Neural cell (in vitro differentiated cells): ENCODE measurements around the gene SLC6A4. TPM values are rescaled to one million over a fixed set of nuclear protein-coding genes. Genes with fewer than 3 reads are reported as not detected.

Source experiments
- H2AFZ ChIP-seq: fragments of 200-600, 300-800 bp; sonication (generic), shearing (Covaris generic); 2 replicates; pipeline ENCODE4 v1.6.0; 2014; ENCODE audit warnings: low read depth, mild to moderate bottlenecking, antibody characterized with exemption, low read length, moderate library complexity
- H3F3A ChIP-seq: fragments of 200-600 bp; shearing (Covaris generic); 2 replicates; pipeline ENCODE4 v1.6.1; 2016; ENCODE audit warnings: mild to moderate bottlenecking, moderate library complexity, mixed read lengths, antibody characterized with exemption, low read length; ENCODE audit not compliant: insufficient read depth, poor library complexity, severe bottlenecking
- H3K27ac ChIP-seq: fragments of 200-600, 300-800 bp; sonication (generic), shearing (Covaris generic); 2 replicates; pipeline ENCODE4 v1.5.1; 2014; ENCODE audit warnings: mild to moderate bottlenecking, low read length, moderate library complexity
- H3K27me3 ChIP-seq: fragments of 300-800, 200-600 bp; sonication (generic), shearing (Covaris generic); 2 replicates; pipeline ENCODE4 v1.6.0; 2014; ENCODE audit warnings: mild to moderate bottlenecking, low read depth, low read length, moderate library complexity; ENCODE audit not compliant: insufficient read depth
- H3K36me3 ChIP-seq: fragments of 300-800, 200-600 bp; sonication (generic), shearing (Covaris generic); 2 replicates; pipeline ENCODE4 v1.5.1; 2014; ENCODE audit warnings: mild to moderate bottlenecking, antibody characterized with exemption, low read length, moderate library complexity; ENCODE audit not compliant: insufficient read depth
- H3K4me2 ChIP-seq: fragments of 300-800, 200-600 bp; sonication (generic), shearing (Covaris generic); 2 replicates; pipeline ENCODE4 v1.6.0; 2014; ENCODE audit warnings: mild to moderate bottlenecking, low read length
- H3K4me3 ChIP-seq: fragments of 300-800, 200-600 bp; sonication (generic), shearing (Covaris generic); 2 replicates; pipeline ENCODE4 v1.5.1; 2014; ENCODE audit warnings: mild to moderate bottlenecking, low read length, moderate library complexity
- H3K79me2 ChIP-seq: fragments of 200-600 bp; shearing (Covaris generic); replicated peaks from 2 replicates; pipeline ENCODE4 v1.6.0; 2014; ENCODE audit warnings: mild to moderate bottlenecking, low read length, moderate library complexity; ENCODE audit not compliant: insufficient read depth
- H3K9ac ChIP-seq: fragments of 300-800, 200-600 bp; sonication (generic), shearing (Covaris generic); 2 replicates; pipeline ENCODE4 v1.6.1; 2016; ENCODE audit warnings: mild to moderate bottlenecking, low read length, mixed read lengths
- H3K9me2 ChIP-seq: fragments of 200-600 bp; shearing (Covaris generic); 2 replicates; pipeline ENCODE4 v1.6.1; 2016; ENCODE audit warnings: mild to moderate bottlenecking, low read length, mixed read lengths; ENCODE audit not compliant: insufficient read depth
- H3K9me3 ChIP-seq: fragments of 200-600, 300-800 bp; sonication (generic), shearing (Covaris generic); 2 replicates; pipeline ENCODE4 v1.6.1; 2016; ENCODE audit warnings: mild to moderate bottlenecking, mixed run types, low read length, moderate library complexity, mixed read lengths
- H4K20me1 ChIP-seq: fragments of 200-600 bp; shearing (Covaris generic); 2 replicates; pipeline ENCODE4 v1.6.1; 2016; ENCODE audit warnings: mild to moderate bottlenecking, mixed run types; ENCODE audit not compliant: insufficient read depth
- CTCF ChIP-seq: fragments of 450-650 bp; IDR thresholded peaks from 2 replicates; pipeline ENCODE4 v1.5.1; 2014; ENCODE audit warnings: antibody characterized with exemption, mild to moderate bottlenecking, moderate library complexity; ENCODE audit not compliant: poor library complexity, severe bottlenecking
- EP300 ChIP-seq: fragments of 450-650 bp; conservative IDR thresholded peaks from 2 replicates; pipeline ENCODE4 v1.6.1; 2014; ENCODE audit warnings: antibody characterized with exemption, mild to moderate bottlenecking, moderate library complexity; ENCODE audit not compliant: poor library complexity, severe bottlenecking
- EZH2 ChIP-seq: fragments of 200-600, 300-800 bp; shearing (Covaris generic), sonication (generic); IDR thresholded peaks from 2 replicates; pipeline ENCODE4 v1.6.1; 2014; ENCODE audit warnings: antibody characterized with exemption, low read length, borderline replicate concordance, mild to moderate bottlenecking; ENCODE audit not compliant: insufficient read depth, poor library complexity, severe bottlenecking
- MXI1 ChIP-seq: fragments of 450-650 bp; conservative IDR thresholded peaks from 2 replicates; pipeline ENCODE4 v1.6.1; 2014; ENCODE audit warnings: antibody characterized with exemption, mild to moderate bottlenecking; ENCODE audit not compliant: poor library complexity, severe bottlenecking
- POLR2AphosphoS5 ChIP-seq: IDR thresholded peaks from 2 replicates; pipeline ENCODE4 v1.6.1; 2012
- RAD21 ChIP-seq: fragments of 450-650 bp; conservative IDR thresholded peaks from 2 replicates; pipeline ENCODE4 v1.6.1; 2014; ENCODE audit warnings: antibody characterized with exemption, mild to moderate bottlenecking, moderate library complexity
- REST ChIP-seq: IDR thresholded peaks from 2 replicates; pipeline ENCODE4 v1.6.1; 2012; ENCODE audit warnings: borderline replicate concordance
- SMC3 ChIP-seq: fragments of 450-650 bp; conservative IDR thresholded peaks from 2 replicates; pipeline ENCODE4 v1.6.1; 2014; ENCODE audit warnings: antibody characterized with exemption, mild to moderate bottlenecking, moderate library complexity; ENCODE audit not compliant: poor library complexity
- TAF1 ChIP-seq: IDR thresholded peaks from 2 replicates; pipeline ENCODE4 v1.6.1; 2012; ENCODE audit warnings: low read depth
- polyA plus RNA-seq: library from polyadenylated mRNA; depleted of rRNA; stranded (reverse); fragments of >200 nt; gene quantifications from 2 replicates; pipeline ENCODE4 v1.2.3, GENCODE V29; 2014

SLC6A4 gene
- polyA plus RNA-seq, 1 donor from 2014 or later, result 1.1 TPM

- TF ChIP-seq EP300, result no peak
- no peak for TF ChIP-seq MXI1
- no peak for TF ChIP-seq REST
- TF ChIP-seq POLR2AphosphoS5, result no peak
- TF ChIP-seq CTCF, result no peak
- no peak for TF ChIP-seq RAD21
- no peak for TF ChIP-seq EZH2
- no peak for TF ChIP-seq TAF1
- no peak for TF ChIP-seq SMC3
- Histone ChIP-seq H3K27me3 (no peaks in the 10 kb centered on the region), H3K4me3 (no peak overlapping the region), H3K9ac (no peak overlapping the region), H2AFZ (no peak overlapping the region), H3K9me3 (no peaks in the 10 kb centered on the region), H3F3A (no peaks in the 10 kb centered on the region), H3K9me2 (no peaks in the 10 kb centered on the region), H3K4me2 (no peak overlapping the region), H3K36me3 (no peaks in the 10 kb centered on the region), H3K27ac (no peak overlapping the region), H4K20me1 (no peaks in the 10 kb centered on the region), H3K79me2 (no peaks in the 10 kb centered on the region)
Measured at GRCh38 chr17:30199600-30199999, 35.9 kb downstream of the SLC6A4 start.

GRCh38 chr17:30197416-30197815 is 38.1 kb downstream of the SLC6A4 start:
- Histone ChIP-seq H3K9me3 (no peaks in the 10 kb centered on the region), H3K36me3 (no peaks in the 10 kb centered on the region), H3K9ac (no peak overlapping the region), H3F3A (no peaks in the 10 kb centered on the region), H3K4me2 (no peak overlapping the region), H3K27me3 (no peaks in the 10 kb centered on the region), H3K9me2 (no peaks in the 10 kb centered on the region), H3K4me3 (no peak overlapping the region), H4K20me1 (no peaks in the 10 kb centered on the region), H3K27ac (no peak overlapping the region), H2AFZ (no peak overlapping the region), H3K79me2 (no peaks in the 10 kb centered on the region)
- TF ChIP-seq TAF1, result no peak
- TF ChIP-seq RAD21, result no peak
- TF ChIP-seq SMC3, result no peak
- no peak for TF ChIP-seq POLR2AphosphoS5
- no peak for TF ChIP-seq CTCF
- no peak for TF ChIP-seq EZH2
- no peak for TF ChIP-seq REST
- TF ChIP-seq MXI1, result no peak
- no peak for TF ChIP-seq EP300
